ENCODE results near the gene KCNN4. TPM values are rescaled to one million over a fixed set of nuclear protein-coding genes. Genes with fewer than 3 reads are reported as not detected.

Gene KCNN4
- total RNA-seq, 6 experiments from 2014 or later, result 0.18 to 1.4 (median 0.27) TPM; not detected in 1

GRCh38 chr19:43738780-43739211 is 42.0 kb downstream of the KCNN4 start:
- peak; percentile 44 to 72 (median 72) for ATAC-seq
- 52% methylated on average over 5 of the region's 5 CpGs for WGBS (ENCODE audit: insufficient coverage, low coverage, low lambda C conversion rate, missing lambda C conversion rate)
- H3K9me3 ChIP-seq, result no peaks in the 10 kb centered on the region
- H3K27ac ChIP-seq, result no peak overlapping the region
- no peaks in the 10 kb centered on the region for H3K4me1 ChIP-seq
- TF ChIP-seq POLR2A (IDR thresholded peaks at IDR 0.05), result no peak
- no peak for TF ChIP-seq CTCF (IDR thresholded peaks at IDR 0.05)
- H3K36me3 ChIP-seq, result peaks cover 0 to 41% (median 14%) of the 10 kb centered on the region in 4 donors
- H3K4me3 ChIP-seq, result no peak overlapping the region
- no peak for DNase-seq
- intact Hi-C loops (cut with DNase I), result no loop called here
- H3K27me3 ChIP-seq, result no peaks in the 10 kb centered on the region

- ATAC-seq (no peak), DNase-seq (no peak)
- intact Hi-C loops (cut with DNase I), result no loop called here
- no peak overlapping the region for H3K4me3 ChIP-seq
- H3K27me3 ChIP-seq, result no peaks in the 10 kb centered on the region
- H3K36me3 ChIP-seq, result peaks cover 0 to 47% (median 12%) of the 10 kb centered on the region in 4 donors
- H3K27ac ChIP-seq, result no peak overlapping the region
- no peak for TF ChIP-seq CTCF (IDR thresholded peaks at IDR 0.05)
- TF ChIP-seq POLR2A (IDR thresholded peaks at IDR 0.05), result no peak
- H3K9me3 ChIP-seq, result no peaks in the 10 kb centered on the region
- no peaks in the 10 kb centered on the region for H3K4me1 ChIP-seq
Observed at GRCh38 chr19:43735957-43736356, 44.8 kb downstream of the KCNN4 start.

GRCh38 chr19:43735013-43735412 is 45.8 kb downstream of the KCNN4 start:
- DNase-seq (no peak), ATAC-seq (no peak)
- intact Hi-C loops (cut with DNase I), result no loop called here
- H3K9me3 ChIP-seq, result no peaks in the 10 kb centered on the region
- H3K4me3 ChIP-seq, result no peak overlapping the region
- no peak overlapping the region for H3K27ac ChIP-seq
- 98% methylated on average over 6 of the region's 6 CpGs for WGBS (ENCODE audit: insufficient coverage, low coverage, low lambda C conversion rate, missing lambda C conversion rate)
- no peaks in the 10 kb centered on the region for H3K27me3 ChIP-seq
- H3K36me3 ChIP-seq, result peaks cover 0 to 45% (median 8%) of the 10 kb centered on the region in 4 donors
- no peaks in the 10 kb centered on the region for H3K4me1 ChIP-seq
- TF ChIP-seq POLR2A (IDR thresholded peaks at IDR 0.05), result no peak
- TF ChIP-seq CTCF (IDR thresholded peaks at IDR 0.05), result no peak

GRCh38 chr19:43731846-43732245 is 48.9 kb downstream of the KCNN4 start:
- no peaks in the 10 kb centered on the region for H3K9me3 ChIP-seq
- intact Hi-C loops (cut with DNase I), result no loop called here
- no peak for DNase-seq
- WGBS (ENCODE audit: insufficient coverage, low coverage, low lambda C conversion rate, missing lambda C conversion rate), result no CpG with 5 or more reads among the region's 1 CpG
- no peaks in the 10 kb centered on the region for H3K27me3 ChIP-seq
- H3K36me3 ChIP-seq, result peaks cover 0 to 24% (median 4%) of the 10 kb centered on the region in 4 donors
- H3K4me3 ChIP-seq, result no peak overlapping the region
- TF ChIP-seq CTCF (IDR thresholded peaks at IDR 0.05), result no peak
- H3K4me1 ChIP-seq, result no peaks in the 10 kb centered on the region
- no peak for ATAC-seq
- no peak overlapping the region for H3K27ac ChIP-seq

- Histone ChIP-seq H3K27me3 (no peaks in the 10 kb centered on the region), H3K27ac (no peak overlapping the region), H3K9me3 (no peaks in the 10 kb centered on the region), H3K36me3 (peaks cover 0 to 24% (median 2%) of the 10 kb centered on the region in 4 donors), H3K4me1 (no peaks in the 10 kb centered on the region), H3K4me3 (no peak overlapping the region)
- no peak for TF ChIP-seq CTCF (IDR thresholded peaks at IDR 0.05)
- no peak for TF ChIP-seq POLR2A (IDR thresholded peaks at IDR 0.05)
- intact Hi-C loops (cut with DNase I), result no loop called here
- WGBS (ENCODE audit: insufficient coverage, low coverage, low lambda C conversion rate, missing lambda C conversion rate), result no CpG with 5 or more reads among the region's 14 CpGs
- peak in 1 of 4 donors; percentile 11 for ATAC-seq
- no peak for DNase-seq
Observed at GRCh38 chr19:43731346-43731745, 49.4 kb downstream of the KCNN4 start.
